AG04449 (cell line): Measurements from ENCODE around the gene PIP5KL1.

Experiments
- CTCF ChIA-PET: fragments of 350-600 bp; formaldehyde crosslinking; extraction: SDS; loops from one replicate; lab custom pipeline; 2021; ENCODE audit warnings: antibody characterized with exemption; lab: Yijun Ruan, JAX
- POLR2A ChIA-PET: fragments of 400-600, 350-600 bp; formaldehyde crosslinking; extraction: SDS; loops from one replicate; lab custom pipeline; 2020; ENCODE audit warnings: antibody characterized with exemption, inconsistent platforms; lab: Yijun Ruan, JAX
- DNase-seq: peaks from one replicate; pipeline ENCODE4 v3.0.0-alpha.2; 2010; ENCODE audit warnings: low read depth, low spot score
- H3K4me3 ChIP-seq: 2 replicates; pipeline ENCODE4 v1.5.1; 2011; ENCODE audit warnings: low read depth, mild to moderate bottlenecking, control low read depth, low read length
- TF ChIP-seq, protein P1 (sequence below): IDR thresholded peaks from one replicate; pipeline ENCODE4 v1.5.1; 2011; ENCODE audit warnings: mild to moderate bottlenecking, moderate library complexity, low read length, control low read depth, inconsistent platforms; ENCODE audit not compliant: insufficient read depth; ENCODE audit errors: missing control alignments

The PIP5KL1 gene

DNA sequence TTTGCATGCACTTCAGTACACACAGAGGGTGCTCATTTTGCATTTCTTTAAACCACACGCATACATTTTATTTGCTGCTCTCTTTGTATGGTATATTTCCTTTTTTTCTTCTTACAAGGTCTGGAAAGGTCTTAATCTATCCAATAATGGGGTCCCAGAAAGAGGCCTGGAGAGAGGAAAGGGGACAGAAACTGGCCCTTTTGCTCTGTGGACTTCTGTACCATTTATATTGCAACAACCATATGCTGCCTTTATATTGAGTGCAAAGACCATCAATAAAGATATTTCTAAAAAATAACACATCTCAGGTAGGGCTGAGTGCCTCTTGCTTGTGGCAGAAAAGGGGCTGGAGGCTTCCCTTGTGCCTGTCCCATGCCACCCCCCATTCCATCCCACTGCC, 22.6 kb upstream of the PIP5KL1 start:
- no peak overlapping the region for H3K4me3 ChIP-seq
- POLR2A ChIA-PET, result no interaction called here
- DNase-seq, result no peak
- CTCF ChIA-PET, result interaction anchor here (1.0 to 15.5 kb wide), 7 partner anchors 10 to 165 kb away, joined by 3 to 226 read pairs (median 3); no protein-coding TSS in a partner anchor
- TF ChIP-seq, protein P1, sequence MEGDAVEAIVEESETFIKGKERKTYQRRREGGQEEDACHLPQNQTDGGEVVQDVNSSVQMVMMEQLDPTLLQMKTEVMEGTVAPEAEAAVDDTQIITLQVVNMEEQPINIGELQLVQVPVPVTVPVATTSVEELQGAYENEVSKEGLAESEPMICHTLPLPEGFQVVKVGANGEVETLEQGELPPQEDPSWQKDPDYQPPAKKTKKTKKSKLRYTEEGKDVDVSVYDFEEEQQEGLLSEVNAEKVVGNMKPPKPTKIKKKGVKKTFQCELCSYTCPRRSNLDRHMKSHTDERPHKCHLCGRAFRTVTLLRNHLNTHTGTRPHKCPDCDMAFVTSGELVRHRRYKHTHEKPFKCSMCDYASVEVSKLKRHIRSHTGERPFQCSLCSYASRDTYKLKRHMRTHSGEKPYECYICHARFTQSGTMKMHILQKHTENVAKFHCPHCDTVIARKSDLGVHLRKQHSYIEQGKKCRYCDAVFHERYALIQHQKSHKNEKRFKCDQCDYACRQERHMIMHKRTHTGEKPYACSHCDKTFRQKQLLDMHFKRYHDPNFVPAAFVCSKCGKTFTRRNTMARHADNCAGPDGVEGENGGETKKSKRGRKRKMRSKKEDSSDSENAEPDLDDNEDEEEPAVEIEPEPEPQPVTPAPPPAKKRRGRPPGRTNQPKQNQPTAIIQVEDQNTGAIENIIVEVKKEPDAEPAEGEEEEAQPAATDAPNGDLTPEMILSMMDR, result no peak

DNA sequence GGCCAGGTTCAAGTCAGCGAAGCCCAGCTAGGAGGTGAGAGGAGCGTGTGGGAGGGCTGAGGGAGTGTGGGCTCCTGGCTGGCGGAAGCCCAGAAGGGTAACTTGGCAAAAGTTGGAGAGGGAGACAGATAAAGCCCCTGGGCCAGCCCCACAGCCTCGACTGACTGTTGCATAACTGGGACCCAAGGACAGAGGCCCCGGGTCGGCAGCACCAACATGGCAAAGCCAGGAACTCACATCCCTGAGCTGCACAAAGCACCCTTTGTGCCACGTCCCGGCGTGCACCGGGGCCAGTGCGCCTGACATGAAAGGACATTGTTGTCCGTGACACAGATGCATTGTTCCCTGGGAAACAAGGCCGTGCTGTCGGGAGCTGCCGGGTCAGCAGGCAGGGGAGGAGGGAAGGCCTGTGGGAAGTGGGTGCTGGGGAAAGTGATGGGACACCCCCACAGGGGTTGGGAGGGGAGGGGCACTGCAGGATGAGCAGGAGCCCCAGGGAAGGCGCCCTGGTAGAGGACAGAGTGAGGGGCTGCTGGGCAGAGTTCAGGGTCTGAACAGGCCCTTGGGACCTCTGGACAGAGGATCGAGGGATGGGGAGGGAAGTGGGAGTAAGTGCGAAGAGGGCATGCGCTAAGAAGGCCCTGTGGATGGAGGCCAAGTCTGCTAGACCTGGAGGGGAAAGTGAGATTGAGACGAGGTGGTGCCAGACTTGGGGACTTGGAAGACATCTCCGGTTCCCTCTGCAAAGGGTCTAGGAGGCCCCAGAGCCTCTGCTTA, 20.1 kb upstream of the PIP5KL1 start:
- ChIA-PET CTCF (interaction anchor here (1.5 to 15.5 kb wide), 4 partner anchors 9 to 167 kb away, joined by 3 to 226 read pairs (median 7); no protein-coding TSS in a partner anchor), POLR2A (no interaction called here)
- no peak overlapping the region for H3K4me3 ChIP-seq
- TF ChIP-seq, protein P1, result no peak
- DNase-seq, result no peak

DNA sequence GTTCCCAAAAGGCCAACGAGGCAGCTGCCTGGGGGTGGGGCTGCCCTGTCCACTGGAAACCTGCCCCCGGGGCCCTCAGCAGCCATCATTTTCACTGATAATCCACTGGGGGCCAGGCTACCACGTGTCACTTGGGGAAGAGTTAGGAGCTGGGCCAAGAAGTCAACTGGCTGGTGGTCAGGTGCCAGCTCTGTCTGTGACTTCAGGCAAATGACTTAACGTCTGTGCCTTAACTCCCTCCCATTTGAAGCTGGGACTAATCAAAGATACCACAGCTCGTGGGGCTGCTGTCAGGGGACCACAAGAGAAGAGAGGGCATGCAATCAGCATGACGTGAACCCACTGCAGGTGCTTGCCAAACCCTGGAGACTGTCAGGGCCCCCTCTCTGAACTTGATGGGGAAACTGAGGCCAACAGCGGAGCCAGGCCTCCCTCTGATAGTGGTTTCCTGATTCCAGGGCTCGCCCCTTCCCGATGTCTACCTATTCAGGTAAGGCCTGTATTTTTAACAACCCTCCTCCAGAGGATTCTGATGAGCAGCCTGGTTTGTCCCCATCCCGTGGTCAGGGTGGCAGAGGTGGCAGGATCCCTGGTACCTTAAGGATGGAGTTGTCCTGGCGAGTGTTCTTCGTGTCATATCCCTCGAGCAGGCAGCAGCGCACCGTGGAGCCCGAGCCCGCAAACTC, 19.4 kb upstream of the PIP5KL1 start:
- no peak for DNase-seq
- POLR2A ChIA-PET, result interaction anchor here (0.7 kb wide), 1 partner anchor 148 kb away, joined by 3 read pairs; no protein-coding TSS in a partner anchor
- TF ChIP-seq, protein P1, result no peak
- CTCF ChIA-PET, result interaction anchor here (0.7 to 15.5 kb wide), 7 partner anchors 8 to 168 kb away, joined by 3 to 226 read pairs (median 3); no protein-coding TSS in a partner anchor
- H3K4me3 ChIP-seq, result no peak overlapping the region

DNA sequence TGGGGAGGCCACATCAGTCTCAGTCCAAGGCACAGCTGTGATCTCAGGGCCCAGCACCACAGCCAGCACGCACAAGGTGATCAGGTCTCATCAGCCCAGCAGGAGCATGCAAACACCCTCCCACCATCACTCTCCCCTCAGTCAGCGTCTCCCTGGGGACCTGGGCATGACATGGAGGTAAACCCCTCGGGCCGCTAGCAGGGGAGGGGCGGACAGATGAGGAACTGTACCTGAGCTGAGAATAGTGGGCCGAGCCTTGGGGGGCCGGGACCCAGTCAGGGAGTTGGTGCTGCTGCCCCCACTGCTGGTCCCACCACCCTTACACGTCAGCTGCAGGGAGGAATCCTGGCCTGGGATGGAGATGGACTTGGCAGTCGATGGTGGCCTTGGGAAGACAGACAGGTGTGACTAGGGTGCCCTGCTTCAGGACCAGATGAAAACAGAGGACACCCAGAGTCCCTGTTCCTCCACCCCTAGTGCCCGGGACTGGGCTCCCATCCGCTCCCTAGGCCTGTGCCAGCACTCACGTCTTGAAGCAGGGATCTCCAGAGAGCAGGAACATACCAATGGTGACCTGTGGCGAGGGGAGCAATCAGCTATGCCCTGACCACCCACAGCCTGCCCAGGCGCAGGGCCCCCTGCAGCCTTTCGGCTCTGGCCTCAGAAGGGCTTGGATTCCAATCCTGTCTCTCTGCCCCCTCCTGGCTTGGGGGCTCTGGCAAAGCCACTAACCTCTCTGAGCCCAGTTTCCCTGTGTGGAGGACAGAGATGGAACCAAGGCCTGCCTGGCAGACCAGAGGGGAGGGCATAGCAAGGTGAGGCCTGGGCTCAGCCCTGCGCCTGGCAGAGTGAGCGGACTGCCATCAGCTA, 17.5 kb upstream of the PIP5KL1 start:
- POLR2A ChIA-PET, result no interaction called here
- H3K4me3 ChIP-seq, result no peak overlapping the region
- no peak for DNase-seq
- TF ChIP-seq, protein P1, result no peak
- CTCF ChIA-PET, result interaction anchor here (1.1 to 14.3 kb wide), 2 partner anchors 87 to 168 kb away, joined by 9 to 149 read pairs; no protein-coding TSS in a partner anchor

DNA sequence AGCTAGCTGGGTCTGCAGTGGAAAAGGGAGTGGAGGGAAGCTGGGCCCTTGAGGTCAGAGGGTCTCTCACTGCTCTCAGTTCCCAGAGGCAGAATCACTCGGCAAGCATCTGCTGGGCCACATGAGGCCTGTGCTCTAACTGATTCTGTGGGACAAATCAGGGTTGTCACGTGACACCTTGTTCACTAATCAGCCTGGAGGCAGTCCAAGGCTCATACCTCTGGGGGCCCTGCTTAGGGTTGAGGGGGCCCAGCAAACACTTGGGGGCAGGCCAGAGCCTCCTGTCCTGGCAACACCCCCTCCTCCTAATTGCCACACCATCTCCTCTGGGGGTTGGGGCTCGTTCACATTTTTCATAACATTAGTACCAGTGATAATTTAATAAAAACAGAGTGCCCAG, 16.2 kb upstream of the PIP5KL1 start:
- ChIA-PET CTCF (interaction anchor here (6.7 to 14.3 kb wide), 2 partner anchors 87 to 169 kb away, joined by 149 to 173 read pairs; no protein-coding TSS in a partner anchor), POLR2A (no interaction called here)

More for the DNA sequence above, 16.2 kb upstream of the PIP5KL1 start:
- no peak overlapping the region for H3K4me3 ChIP-seq
- TF ChIP-seq, protein P1, result no peak
- no peak for DNase-seq
